HepG2 (cell line): ENCODE measurements around the gene MAB21L4. TPM values are rescaled to one million over a fixed set of nuclear protein-coding genes. Genes with fewer than 3 reads are reported as not detected.

Experiments
- ATF7-NPFF ChIP-seq: sonication (generic); formaldehyde crosslinking; IDR thresholded peaks from 2 replicates; pipeline ENCODE4 v1.8.1; 2023; ENCODE audit warnings: mild to moderate bottlenecking, low read depth, missing genetic modification reagents, moderate library complexity
- BORCS8-MEF2B ChIP-seq: sonication (generic); formaldehyde crosslinking; IDR thresholded peaks from 2 replicates; pipeline ENCODE4 v1.8.0; 2022; ENCODE audit warnings: mild to moderate bottlenecking, missing genetic modification reagents
- CBX2 ChIP-seq, 2 experiments: fragments of 200-600 bp in 1 of 2; sonication (generic); formaldehyde crosslinking in 1 of 2; IDR thresholded peaks; 2 replicates each; pipeline versions ENCODE4 v1.7.0 to v1.8.1; 2018 to 2022; ENCODE audit warnings: low read depth in 2 of 2, low read length in 1 of 2, mild to moderate bottlenecking in 1 of 2, missing genetic modification reagents in 1 of 2
- GATA4 ChIP-seq: sonication (generic); IDR thresholded peaks from 2 replicates; pipeline ENCODE4 v1.6.1; 2016; ENCODE audit warnings: antibody characterized with exemption, low read depth, borderline replicate concordance
- HIVEP1 ChIP-seq: sonication (generic); formaldehyde crosslinking; IDR thresholded peaks from 2 replicates; pipeline ENCODE4 v1.4.0; 2020; ENCODE audit warnings: mild to moderate bottlenecking, missing genetic modification reagents
- HNF4A ChIP-seq: sonication (generic); formaldehyde crosslinking; IDR thresholded peaks from 2 replicates; pipeline ENCODE4 v1.4.0; 2020; ENCODE audit warnings: missing genetic modification reagents
- MED8 ChIP-seq: sonication (generic); formaldehyde crosslinking; IDR thresholded peaks from 2 replicates; pipeline ENCODE4 v1.8.1; 2023; ENCODE audit warnings: mild to moderate bottlenecking, missing genetic modification reagents; ENCODE audit not compliant: insufficient replicate concordance
- MEIS2 ChIP-seq: sonication (generic); formaldehyde crosslinking; IDR thresholded peaks from 2 replicates; pipeline ENCODE4 v1.9.0; 2021; ENCODE audit warnings: mild to moderate bottlenecking, missing genetic modification reagents
- PRPF4 ChIP-seq: fragments of 200-400 bp; formaldehyde crosslinking; IDR thresholded peaks from 2 replicates; pipeline ENCODE4 v1.6.1; 2016; ENCODE audit warnings: low read length, low read depth; ENCODE audit not compliant: poor library complexity, severe bottlenecking
- RBFOX2 ChIP-seq: fragments of 200-400 bp; formaldehyde crosslinking; IDR thresholded peaks from 2 replicates; pipeline ENCODE4 v1.6.1; 2017; ENCODE audit warnings: low read depth, mild to moderate bottlenecking, low read length
- TBL1XR1 ChIP-seq: fragments of 150-350 bp; IDR thresholded peaks from 2 replicates; pipeline ENCODE4 v1.6.1; 2014; ENCODE audit warnings: borderline replicate concordance, low read length; ENCODE audit not compliant: partially characterized antibody
- U2AF1 ChIP-seq: fragments of 200-400 bp; formaldehyde crosslinking; optimal IDR thresholded peaks from 2 replicates; pipeline ENCODE3; 2017; ENCODE audit warnings: mild to moderate bottlenecking, low read depth, low read length
- ZNF101 ChIP-seq: sonication (generic); formaldehyde crosslinking; IDR thresholded peaks from 2 replicates; pipeline ENCODE4 v1.4.0; 2020; ENCODE audit warnings: mild to moderate bottlenecking, low read depth, missing genetic modification reagents, borderline replicate concordance
- ZNF121 ChIP-seq: sonication (generic); formaldehyde crosslinking; IDR thresholded peaks from 2 replicates; pipeline ENCODE4 v1.5.0; 2020; ENCODE audit warnings: mild to moderate bottlenecking, missing genetic modification reagents
- ZNF224 ChIP-seq: sonication (generic); formaldehyde crosslinking; IDR thresholded peaks from 2 replicates; pipeline ENCODE4 v1.5.0; 2020; ENCODE audit warnings: mild to moderate bottlenecking, missing genetic modification reagents
- ZNF501 ChIP-seq: sonication (generic); formaldehyde crosslinking; IDR thresholded peaks from 2 replicates; pipeline ENCODE4 v1.5.1; 2020; ENCODE audit warnings: mild to moderate bottlenecking, moderate library complexity, missing genetic modification reagents
- ZNF713 ChIP-seq: sonication (generic); formaldehyde crosslinking; IDR thresholded peaks from 2 replicates; pipeline ENCODE4 v1.4.0; 2020; ENCODE audit warnings: mild to moderate bottlenecking, missing genetic modification reagents
- ZNF816 ChIP-seq: sonication (generic); formaldehyde crosslinking; IDR thresholded peaks from 2 replicates; pipeline ENCODE4 v1.8.0; 2022; ENCODE audit warnings: missing genetic modification reagents, mild to moderate bottlenecking, borderline replicate concordance
- polyA plus RNA-seq, 8 experiments: library from polyadenylated mRNA; depleted of rRNA in 3 of 8; stranded (reverse) in 7 of 8; unstranded in 1 of 8; fragments of >200 nt; fragmentation: Illumina TruSeq in 4 of 8; extraction: Trizol in 4 of 8; gene quantifications; 2 replicates each; pipeline versions ENCODE4 v1.2.1 to v1.2.3, GENCODE V29; 2011 to 2016; ENCODE audit warnings: low read depth in 4 of 8, missing spikeins in 1 of 8, mixed read lengths in 1 of 8; ENCODE audit not compliant: insufficient read depth in 1 of 8
- total RNA-seq, 5 experiments: library from RNA; depleted of rRNA; stranded (reverse); fragments of >200 nt; fragmentation: Illumina TruSeq; extraction: Trizol; gene quantifications; 2 replicates each; pipeline ENCODE4 v1.2.3, GENCODE V29; 2016; ENCODE audit warnings: low read depth in 1 of 5
- TF ChIP-seq, protein P1 (sequence below): sonication (generic); formaldehyde crosslinking; IDR thresholded peaks from 2 replicates; pipeline ENCODE4 v1.9.0; 2022; ENCODE audit warnings: missing genetic modification reagents, mild to moderate bottlenecking, borderline replicate concordance
- TF ChIP-seq, protein P2 (sequence below): sonication (generic); formaldehyde crosslinking; conservative IDR thresholded peaks from 2 replicates; pipeline ENCODE4 v1.4.0; 2020; ENCODE audit warnings: mild to moderate bottlenecking, missing genetic modification reagents, moderate library complexity
- TF ChIP-seq, protein P3 (sequence below): sonication (generic); formaldehyde crosslinking; IDR thresholded peaks from 2 replicates; pipeline ENCODE4 v1.5.1; 2020; ENCODE audit warnings: missing genetic modification reagents, mild to moderate bottlenecking, borderline replicate concordance

MAB21L4 gene
- total and polyA plus RNA-seq, 2 of the 13 experiments (the other 11 are each of a cell fraction or from before 2014, with no cell fraction given) = 3.0 to 14.0 TPM

DNA sequence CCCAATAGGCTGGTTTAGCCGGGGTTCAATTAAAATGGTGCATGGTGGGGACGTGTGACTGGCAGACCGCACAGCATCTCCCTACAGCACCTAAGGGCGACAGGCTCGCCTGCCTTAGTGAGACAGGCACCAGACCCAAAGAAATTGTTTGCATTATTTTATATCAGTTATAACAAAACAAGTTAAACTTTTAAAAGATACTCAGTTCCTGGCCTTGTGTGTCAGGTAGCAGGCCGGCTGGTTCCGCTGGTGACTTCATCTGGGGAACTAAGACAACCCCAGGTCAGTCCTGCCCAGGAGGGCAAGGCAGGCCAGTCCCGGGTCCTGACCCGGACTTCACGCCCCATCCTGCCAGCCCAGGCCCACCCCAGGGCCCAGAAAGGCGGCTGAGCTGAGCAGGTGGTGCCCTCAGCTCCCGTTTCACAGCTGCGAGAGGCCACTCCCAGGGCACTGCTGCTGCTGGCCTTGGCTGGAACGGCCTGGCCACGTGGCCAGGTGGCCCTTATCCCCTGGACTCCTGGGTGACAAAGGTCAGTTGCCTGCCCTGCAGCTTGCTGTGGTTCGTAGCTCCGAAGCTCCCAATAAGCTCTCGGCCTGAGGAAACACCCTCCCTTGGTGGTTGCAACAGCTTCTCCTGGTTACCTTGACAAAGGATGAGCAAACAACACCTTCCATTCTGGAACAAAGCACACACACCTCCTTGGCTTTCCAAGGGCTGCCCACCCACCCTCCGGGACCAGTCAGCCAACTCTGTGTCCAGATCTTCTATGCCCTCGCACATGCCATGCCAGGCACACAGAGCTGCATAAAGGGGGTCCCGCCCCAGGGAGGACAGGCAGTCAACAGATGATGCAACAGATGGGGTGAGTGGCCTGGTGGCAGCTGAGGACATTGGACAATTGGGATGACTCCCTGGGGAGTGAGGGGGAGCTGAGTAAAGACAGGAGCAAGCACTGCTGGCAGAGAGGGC lies 38.6 kb downstream of the MAB21L4 start (continued):
- no peak for TF ChIP-seq CBX2 (IDR thresholded peaks at IDR 0.05; ENCODE audit: low read depth, low read length)
- TF ChIP-seq CBX2 (CRISPR knock-in tag; IDR thresholded peaks at IDR 0.05; ENCODE audit: low read depth) = peak; percentile 96; the same call in 1 of the 2 replicates
- peak; percentile 100 for TF ChIP-seq HNF4A
- peak; percentile 80; the same call in 1 of the 2 replicates for TF ChIP-seq ZNF121 (CRISPR knock-in tag)
- 0 out of 2 replicates have a peak, but pooled peaks have one; percentile 63 for TF ChIP-seq ZNF101 (CRISPR knock-in tag)
- peak; percentile 47; the same call in 1 of the 2 replicates for TF ChIP-seq GATA4
- TF ChIP-seq ATF7-NPFF (CRISPR knock-in tag) = peak; percentile 98
- peak; percentile 98 for TF ChIP-seq ZNF501
- no peak for TF ChIP-seq ZNF713 (CRISPR knock-in tag)
- TF ChIP-seq, protein P1, sequence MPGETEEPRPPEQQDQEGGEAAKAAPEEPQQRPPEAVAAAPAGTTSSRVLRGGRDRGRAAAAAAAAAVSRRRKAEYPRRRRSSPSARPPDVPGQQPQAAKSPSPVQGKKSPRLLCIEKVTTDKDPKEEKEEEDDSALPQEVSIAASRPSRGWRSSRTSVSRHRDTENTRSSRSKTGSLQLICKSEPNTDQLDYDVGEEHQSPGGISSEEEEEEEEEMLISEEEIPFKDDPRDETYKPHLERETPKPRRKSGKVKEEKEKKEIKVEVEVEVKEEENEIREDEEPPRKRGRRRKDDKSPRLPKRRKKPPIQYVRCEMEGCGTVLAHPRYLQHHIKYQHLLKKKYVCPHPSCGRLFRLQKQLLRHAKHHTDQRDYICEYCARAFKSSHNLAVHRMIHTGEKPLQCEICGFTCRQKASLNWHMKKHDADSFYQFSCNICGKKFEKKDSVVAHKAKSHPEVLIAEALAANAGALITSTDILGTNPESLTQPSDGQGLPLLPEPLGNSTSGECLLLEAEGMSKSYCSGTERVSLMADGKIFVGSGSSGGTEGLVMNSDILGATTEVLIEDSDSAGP = peak; percentile 95
- peak; percentile 98; the same call in 1 of the 2 replicates for TF ChIP-seq ZNF816 (CRISPR knock-in tag)
- TF ChIP-seq U2AF1 = no peak
- TF ChIP-seq BORCS8-MEF2B (CRISPR knock-in tag) = peak; percentile 99
- TF ChIP-seq PRPF4 = no peak
- TF ChIP-seq, protein P2, sequence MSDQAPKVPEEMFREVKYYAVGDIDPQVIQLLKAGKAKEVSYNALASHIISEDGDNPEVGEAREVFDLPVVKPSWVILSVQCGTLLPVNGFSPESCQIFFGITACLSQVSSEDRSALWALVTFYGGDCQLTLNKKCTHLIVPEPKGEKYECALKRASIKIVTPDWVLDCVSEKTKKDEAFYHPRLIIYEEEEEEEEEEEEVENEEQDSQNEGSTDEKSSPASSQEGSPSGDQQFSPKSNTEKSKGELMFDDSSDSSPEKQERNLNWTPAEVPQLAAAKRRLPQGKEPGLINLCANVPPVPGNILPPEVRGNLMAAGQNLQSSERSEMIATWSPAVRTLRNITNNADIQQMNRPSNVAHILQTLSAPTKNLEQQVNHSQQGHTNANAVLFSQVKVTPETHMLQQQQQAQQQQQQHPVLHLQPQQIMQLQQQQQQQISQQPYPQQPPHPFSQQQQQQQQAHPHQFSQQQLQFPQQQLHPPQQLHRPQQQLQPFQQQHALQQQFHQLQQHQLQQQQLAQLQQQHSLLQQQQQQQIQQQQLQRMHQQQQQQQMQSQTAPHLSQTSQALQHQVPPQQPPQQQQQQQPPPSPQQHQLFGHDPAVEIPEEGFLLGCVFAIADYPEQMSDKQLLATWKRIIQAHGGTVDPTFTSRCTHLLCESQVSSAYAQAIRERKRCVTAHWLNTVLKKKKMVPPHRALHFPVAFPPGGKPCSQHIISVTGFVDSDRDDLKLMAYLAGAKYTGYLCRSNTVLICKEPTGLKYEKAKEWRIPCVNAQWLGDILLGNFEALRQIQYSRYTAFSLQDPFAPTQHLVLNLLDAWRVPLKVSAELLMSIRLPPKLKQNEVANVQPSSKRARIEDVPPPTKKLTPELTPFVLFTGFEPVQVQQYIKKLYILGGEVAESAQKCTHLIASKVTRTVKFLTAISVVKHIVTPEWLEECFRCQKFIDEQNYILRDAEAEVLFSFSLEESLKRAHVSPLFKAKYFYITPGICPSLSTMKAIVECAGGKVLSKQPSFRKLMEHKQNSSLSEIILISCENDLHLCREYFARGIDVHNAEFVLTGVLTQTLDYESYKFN (CRISPR knock-in tag) = peak; percentile 98
- TF ChIP-seq ZNF224 (CRISPR knock-in tag) = peak; percentile 99
- TF ChIP-seq HIVEP1 (CRISPR knock-in tag) = peak; percentile 99
- peak; percentile 88 for TF ChIP-seq RBFOX2
- TF ChIP-seq, protein P3, sequence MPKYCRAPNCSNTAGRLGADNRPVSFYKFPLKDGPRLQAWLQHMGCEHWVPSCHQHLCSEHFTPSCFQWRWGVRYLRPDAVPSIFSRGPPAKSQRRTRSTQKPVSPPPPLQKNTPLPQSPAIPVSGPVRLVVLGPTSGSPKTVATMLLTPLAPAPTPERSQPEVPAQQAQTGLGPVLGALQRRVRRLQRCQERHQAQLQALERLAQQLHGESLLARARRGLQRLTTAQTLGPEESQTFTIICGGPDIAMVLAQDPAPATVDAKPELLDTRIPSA (CRISPR knock-in tag) = peak; percentile 78; the same call in 1 of the 2 replicates
- peak; percentile 97 for TF ChIP-seq MED8 (CRISPR knock-in tag)
- no peak for TF ChIP-seq TBL1XR1
- TF ChIP-seq MEIS2 (CRISPR knock-in tag) = peak; percentile 97
